HG03558 (cell line): Measurements from ENCODE around the gene ZNF384.
"Not testable (repeated sequence)": the region's sequence is repeated elsewhere in the genome, so short reads cannot be mapped to it uniquely, and the experiment has no call there.

ENCODE experiments used
- ATAC-seq: cut with Tn5 transposase; IDR thresholded peaks from one replicate; pipeline ENCODE4 v1.9.1; 2021; ENCODE audit warnings: moderate number of reproducible peaks; ENCODE audit not compliant: unreplicated experiment; ENCODE audit errors: extremely low read depth

ZNF384 gene

DNA sequence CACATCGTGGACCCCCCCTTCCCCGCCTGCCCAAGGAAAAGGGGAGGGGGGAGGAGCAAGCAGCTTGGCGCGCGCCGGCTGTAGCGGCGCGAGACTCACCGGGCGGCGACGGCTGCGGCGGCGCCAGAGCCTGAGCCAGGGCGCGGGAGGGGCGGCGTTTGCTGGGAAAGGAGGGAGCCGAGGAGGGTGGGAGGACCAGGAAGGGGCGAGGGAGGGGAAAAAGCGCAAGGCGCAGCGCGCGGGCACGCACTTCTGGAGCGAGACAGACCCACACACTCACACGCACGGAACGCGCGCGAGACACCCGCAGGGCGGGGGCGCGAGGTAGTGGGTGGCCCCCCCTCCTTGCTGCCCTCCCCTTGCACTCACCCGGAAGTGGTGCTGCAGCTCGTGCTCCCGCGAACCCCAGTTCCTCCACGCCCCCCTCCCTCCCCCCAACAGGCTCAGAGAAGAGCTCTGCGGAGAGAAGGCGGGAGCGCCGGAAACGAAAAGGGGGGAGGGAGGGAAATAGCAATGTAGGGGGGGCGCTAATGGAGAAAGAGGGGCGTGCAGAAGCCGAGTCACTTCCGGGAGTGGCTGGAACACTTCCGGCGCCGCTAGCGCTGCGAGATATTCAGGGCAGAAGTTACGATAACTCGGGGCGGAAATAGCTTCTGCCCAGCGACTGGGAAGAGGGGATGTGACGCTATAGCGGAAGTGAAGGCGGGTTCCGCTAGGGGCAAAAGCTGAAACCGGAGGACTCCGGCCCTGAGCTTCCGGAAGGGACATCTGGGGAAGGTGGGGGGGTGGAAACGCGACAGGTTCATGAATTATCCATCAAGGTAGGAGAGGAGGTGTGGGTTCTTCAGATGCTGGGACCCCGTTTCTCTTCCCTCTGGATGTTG lies at the start of gene ZNF384:
TSS of gene ZNF384 (minus strand) at position 377 of the 884 bp plus-strand sequence. CDS start 9,855 bp downstream, outside the sequence.
- ATAC-seq, result peak; percentile 47

GRCh38 chr12:6736754-6737153 lies 47.6 kb upstream of the ZNF384 start:
- ATAC-seq, result no peak

- ATAC-seq, result no peak
Measured at GRCh38 chr12:6735448-6736191, 46.4 kb upstream of the ZNF384 start.

DNA sequence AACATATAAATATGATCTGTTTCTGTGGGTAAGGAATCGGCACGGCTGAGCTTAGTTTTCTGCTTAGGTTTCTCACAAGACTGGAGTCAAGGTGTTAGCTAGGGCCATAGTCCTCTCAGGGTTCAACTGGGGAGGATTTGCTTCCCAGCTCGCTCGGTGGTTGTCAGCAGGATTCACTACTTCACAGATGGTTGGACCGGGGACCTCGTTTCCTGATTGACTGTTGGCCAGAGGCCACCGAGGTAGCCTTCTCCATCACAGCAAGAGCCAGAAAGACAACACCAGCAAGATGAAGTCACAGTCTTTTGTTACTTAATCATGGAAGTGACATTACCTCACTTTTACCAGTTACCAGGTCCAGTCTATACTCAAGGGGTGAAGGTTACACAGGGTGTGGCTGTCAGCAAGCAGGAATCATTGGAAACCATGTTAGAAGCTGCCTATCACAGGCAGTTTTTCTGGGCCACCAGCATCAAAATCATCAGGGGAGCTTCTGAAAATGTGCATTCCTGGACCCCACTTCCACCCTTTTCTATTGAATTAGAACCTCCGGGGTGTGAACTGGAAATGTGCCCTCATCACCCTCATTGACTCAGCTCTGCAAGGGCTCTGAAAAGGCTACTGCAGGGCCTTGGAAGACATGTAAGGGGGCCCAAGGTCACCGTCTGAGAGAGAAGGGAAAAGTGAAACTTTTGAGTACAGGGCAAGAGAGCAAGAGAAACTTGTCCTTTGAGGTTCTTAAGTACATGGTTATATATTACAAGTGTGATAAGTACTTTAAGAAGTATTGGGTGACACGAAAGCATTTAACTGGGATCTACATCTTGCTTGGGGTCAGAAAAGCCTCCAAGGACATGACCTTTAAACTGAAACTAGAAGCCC lies 45.6 kb upstream of the ZNF384 start:
- no peak for ATAC-seq

DNA sequence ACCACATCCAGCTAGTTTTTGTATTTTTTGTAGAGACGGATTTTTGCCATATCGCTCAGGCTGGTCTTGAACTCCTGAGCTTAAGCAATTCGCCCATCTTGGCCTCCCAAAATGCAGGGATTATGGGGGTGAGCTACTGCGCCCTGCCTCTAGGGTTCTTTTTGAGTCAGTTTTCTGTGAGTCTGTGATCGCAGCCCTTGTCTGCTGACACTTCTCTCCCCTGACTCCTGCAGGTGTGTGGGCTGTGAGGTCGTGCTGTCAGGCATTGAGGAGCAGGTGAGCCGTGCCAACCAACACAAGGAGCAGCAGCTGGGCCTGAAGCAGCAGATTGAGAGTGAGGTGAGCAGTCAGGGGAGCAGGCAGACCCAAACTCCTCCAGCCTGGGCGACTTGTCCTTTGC lies 41.0 kb upstream of the ZNF384 start:
- ATAC-seq, result no peak

DNA sequence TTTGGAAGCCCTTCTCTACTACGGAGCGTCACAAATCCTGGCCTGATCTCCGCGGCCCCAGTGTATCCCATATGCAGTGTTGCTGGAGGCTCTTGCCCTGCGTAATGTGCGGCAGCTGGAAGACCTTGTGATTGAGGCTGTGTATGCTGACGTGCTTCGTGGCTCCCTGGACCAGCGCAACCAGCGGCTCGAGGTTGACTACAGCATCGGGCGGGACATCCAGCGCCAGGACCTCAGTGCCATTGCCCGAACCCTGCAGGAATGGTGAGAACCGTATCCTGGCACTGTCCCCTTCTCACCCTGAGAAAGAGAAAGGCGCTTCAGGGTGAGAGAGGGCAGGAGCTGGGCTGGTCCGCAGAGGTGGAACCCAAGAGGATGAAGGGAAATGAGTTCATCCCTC lies 40.0 kb upstream of the ZNF384 start:
- no peak for ATAC-seq

DNA sequence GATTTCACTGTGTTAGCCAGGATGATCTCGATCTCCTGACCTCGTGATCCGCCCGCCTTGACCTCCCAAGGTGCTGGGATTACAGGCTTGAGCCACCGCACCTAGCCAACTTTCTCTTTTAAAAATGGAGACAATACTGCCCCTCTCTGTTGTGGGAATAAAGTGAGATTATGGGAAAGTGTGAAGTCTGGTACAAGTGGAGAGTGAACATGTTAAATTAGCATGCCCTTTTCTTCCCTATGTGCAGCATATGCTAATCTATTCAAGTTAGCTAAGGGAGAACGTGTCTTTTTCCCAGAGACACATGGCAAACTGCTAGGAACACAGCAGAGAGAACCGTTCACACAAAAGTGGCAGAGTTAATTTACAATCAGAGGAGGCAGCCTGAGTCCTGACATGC lies 36.2 kb upstream of the ZNF384 start:
- ATAC-seq, result no peak

DNA sequence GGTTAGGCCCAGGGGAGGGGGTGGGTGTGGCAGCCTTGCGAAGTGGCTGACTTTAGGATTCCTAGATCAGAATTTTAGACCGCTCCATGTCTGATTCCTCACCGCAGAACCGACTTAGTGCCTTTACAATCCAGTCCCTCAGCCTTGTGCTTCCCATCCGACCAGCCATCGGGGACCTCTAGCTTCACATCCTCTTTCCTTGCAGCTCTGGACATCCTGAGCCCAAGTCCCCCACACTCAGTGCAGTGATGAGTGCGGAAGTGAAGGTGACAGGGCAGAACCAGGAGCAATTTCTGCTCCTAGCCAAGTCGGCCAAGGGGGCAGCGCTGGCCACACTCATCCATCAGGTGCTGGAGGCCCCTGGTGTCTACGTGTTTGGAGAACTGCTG lies 35.2 kb upstream of the ZNF384 start:
- no peak for ATAC-seq

- peak; percentile 89 for ATAC-seq
Measured at GRCh38 chr12:6723607-6724408, 34.6 kb upstream of the ZNF384 start, which contains the start of gene COPS7A. Gene COPS7A, plus strand, starts transcription at chr12:6724046. Its CDS starts 611 bp downstream, at chr12:6724657.

- no peak for ATAC-seq
Measured at GRCh38 chr12:6722863-6723262, 33.7 kb upstream of the ZNF384 start.

DNA sequence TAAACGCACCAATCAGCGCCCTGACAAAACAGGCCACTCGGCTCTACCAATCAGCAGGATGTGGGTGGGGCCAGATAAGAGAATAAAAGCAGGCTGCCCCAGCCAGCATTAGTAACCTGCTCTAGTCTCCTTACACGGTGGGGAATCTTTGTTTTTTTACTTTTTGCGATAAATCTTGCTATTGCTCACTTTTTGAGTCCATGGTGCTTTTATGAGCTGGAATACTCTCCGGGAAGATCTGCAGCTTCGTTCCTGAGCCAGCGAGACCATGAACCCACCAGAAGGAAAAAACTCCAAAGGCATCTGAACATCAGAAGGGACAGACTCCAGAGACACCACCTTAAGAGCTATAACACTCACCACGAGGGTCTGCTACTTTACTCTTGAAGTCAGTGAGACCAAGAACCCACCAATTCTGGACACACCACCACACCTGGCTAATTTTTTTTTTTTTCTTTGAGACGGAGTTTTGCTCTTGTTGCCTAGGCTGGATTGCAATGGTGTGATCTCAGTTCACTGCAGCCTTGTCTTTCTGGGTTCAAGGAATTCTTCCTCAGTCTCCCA lies 27.8 kb upstream of the ZNF384 start:
- ATAC-seq, result no peak

DNA sequence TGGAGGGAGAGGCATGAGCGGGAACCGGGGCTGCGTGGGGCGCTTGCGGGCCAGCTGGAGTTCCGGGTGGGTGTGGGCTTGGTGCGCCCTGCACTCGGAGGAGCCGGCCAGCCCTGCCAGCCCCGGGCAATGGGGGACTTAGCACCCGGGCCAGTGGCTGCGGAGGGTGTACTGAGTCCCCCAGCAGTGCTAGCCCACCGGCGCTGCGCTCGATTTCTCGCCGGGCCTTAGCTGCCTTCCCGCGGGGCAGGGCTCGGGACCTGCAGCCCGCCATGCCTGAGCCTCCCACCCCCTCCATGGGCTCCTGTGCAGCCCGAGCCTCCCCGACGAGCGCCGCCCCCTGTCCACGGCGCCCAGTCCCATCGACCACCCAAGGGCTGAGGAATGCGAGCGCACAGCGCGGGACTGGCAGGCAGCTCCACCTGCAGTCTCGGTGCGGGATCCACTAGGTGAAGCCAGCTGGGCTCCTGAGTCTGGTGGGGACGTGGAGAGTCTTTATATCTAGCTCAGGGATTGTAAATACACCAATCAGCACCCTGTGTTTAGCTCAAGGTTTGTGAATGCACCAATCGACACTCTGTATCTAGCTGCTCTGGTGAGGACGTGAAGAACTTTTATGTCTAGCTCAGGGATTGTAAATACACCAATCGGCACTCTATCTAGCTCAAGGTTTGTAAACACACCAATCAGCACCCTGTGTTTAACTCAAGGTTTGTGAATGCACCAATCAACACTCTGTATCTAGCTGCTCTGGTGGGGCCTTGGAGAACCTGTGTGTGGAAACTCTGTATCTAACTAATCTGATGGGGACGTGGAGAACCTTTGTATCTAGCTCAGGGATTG lies 27.1 kb upstream of the ZNF384 start:
- ATAC-seq, result not testable (repeated sequence)

GRCh38 chr12:6708960-6709394 lies 19.8 kb upstream of the ZNF384 start:
- no peak for ATAC-seq

DNA sequence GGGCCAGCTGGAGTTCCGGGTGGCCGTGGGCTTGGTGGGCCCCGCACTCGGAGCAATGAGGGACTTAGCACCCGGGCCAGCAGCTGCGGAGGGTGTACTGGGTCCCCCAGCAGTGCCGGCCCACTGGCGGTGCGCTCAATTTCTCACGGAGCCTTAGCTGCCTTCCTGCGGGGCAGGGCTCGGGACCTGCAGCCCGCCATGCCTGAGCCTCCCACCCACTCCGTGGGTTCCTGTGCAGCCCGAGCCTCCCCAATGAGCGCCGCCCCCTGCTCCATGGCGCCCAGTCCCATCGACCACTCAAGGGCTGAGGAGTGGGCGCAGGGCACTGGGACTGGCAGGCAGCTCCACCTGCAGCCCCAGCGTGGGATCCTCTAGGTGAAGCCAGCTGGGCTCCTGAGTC lies 19.2 kb upstream of the ZNF384 start:
- ATAC-seq, result not testable (repeated sequence)

DNA sequence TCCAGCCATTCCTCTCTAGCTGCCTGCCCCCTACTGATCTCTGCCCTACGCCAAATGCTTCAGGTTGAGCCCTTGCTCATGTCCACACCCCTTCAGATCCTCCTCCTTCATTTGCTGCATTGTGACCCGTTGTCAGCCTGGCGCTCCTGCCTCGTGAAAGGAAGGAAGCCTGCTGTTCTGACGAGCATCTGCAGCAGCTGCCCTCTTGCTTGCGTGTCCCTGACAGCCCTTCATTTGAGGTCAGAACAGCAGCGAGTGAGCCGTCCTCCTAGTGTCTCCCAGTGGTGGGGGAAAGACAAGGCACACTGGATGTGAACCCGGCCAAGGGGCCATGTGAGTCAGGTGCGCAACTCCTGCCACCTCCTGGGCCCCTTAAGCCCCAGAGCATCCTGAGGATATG lies 14.5 kb upstream of the ZNF384 start:
- ATAC-seq, result no peak

DNA sequence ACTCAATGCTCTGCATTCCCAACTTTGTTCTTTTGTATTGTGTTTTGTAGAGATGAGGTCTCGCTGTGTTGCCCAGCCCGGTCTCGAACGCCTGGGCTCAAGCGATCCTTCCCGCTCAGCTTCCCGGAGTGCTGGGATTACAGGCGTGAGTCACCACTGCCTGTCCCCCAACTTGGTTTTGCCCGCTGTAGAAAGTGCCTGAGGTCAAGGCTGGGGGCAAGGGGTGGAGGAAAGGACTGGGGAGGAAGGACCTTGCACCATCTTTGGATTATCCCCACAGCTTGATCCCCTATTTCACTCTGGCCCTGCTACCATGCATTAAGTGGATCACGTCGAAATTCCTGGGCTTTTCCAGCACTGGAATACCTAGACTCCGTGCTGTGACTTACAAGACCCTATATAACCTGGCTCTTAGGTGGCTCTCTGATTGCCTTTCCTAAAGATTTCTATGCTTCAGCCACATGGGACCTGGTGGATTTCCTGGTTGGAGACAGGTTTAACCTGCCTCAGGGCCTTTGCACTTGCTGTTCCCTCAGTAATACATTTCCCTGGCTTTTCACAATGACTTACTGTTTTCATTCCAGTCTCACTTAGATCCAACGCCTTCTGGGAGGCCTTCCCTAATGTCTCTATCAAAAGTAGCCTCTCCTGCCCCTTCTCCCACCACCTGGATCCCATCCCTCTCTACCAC lies 12.0 kb upstream of the ZNF384 start:
- ATAC-seq, result no peak

- ATAC-seq, result no peak
Measured at GRCh38 chr12:6700646-6701051, 11.5 kb upstream of the ZNF384 start, which contains the start of gene PIANP. Gene PIANP, minus strand, starts transcription at chr12:6700815. Its CDS starts 2,754 bp downstream, at chr12:6698061.
